HepG2 (cell line): ENCODE measurements around the gene SLC9A8. TPM values are rescaled to one million over a fixed set of nuclear protein-coding genes. Genes with fewer than 3 reads are reported as not detected.

Experiments
- ATAC-seq: fragments of 200-7000 bp; cut with Tn5 transposase; 3 replicates; pipeline ENCODE4 v1.9.1; 2020; ENCODE audit warnings: mild to moderate bottlenecking, moderate library complexity
- BruUV-seq: library from RNA; stranded (reverse); fragments of 400-500 nt; replicated peaks from 2 replicates; lab custom pipeline; 2021; lab: Mats Ljungman, UMichigan
- CTCF ChIA-PET: fragments of 300-600 bp; formaldehyde crosslinking; extraction: SDS; loops from one replicate; lab custom pipeline; 2021; ENCODE audit warnings: low total read pairs, inconsistent platforms, low intra/inter-chr PET ratio; lab: Yijun Ruan, JAX
- POLR2A ChIA-PET: fragments of 350-600 bp; sonication (Branson Sonifier 250); formaldehyde crosslinking; loops from one replicate; lab custom pipeline; 2020; ENCODE audit warnings: antibody characterized with exemption, inconsistent platforms; lab: Yijun Ruan, JAX
- DNase-seq: peaks from one replicate; pipeline ENCODE4 v3.0.0-alpha.2; 2015; ENCODE audit warnings: low spot score
- FAIRE-seq: peaks from 3 replicates; lab custom pipeline; 2011; peaks lifted over from hg19 to GRCh38; lab: Jason Lieb, UNC
- H2AFZ ChIP-seq: one replicate; pipeline ENCODE4 v1.6.1; 2011; ENCODE audit warnings: low read length, inconsistent platforms
- H3K27ac ChIP-seq: fragments of 300-600 bp; 3 replicates; pipeline ENCODE4 v1.8.0; 2011; ENCODE audit warnings: mixed run types, mild to moderate bottlenecking, mixed read lengths, low read length, inconsistent platforms; ENCODE audit not compliant: insufficient read depth; ENCODE audit errors: extremely low read length
- H3K27me3 ChIP-seq, 2 experiments: fragments of 200-600 bp in 1 of 2; 2 replicates in 1 of 2; 3 replicates in 1 of 2; pipeline versions ENCODE4 v1.6.0 to v1.8.0; 2011; ENCODE audit warnings: low read length in 2 of 2, mild to moderate bottlenecking in 2 of 2, moderate library complexity in 2 of 2, inconsistent platforms in 1 of 2; ENCODE audit not compliant: insufficient read depth in 2 of 2, control insufficient read depth in 1 of 2
- H3K36me3 ChIP-seq, 2 experiments: fragments of 200-600 bp in 1 of 2; replicated peaks in 1 of 2; 2 replicates in 1 of 2; 3 replicates in 1 of 2; pipeline versions ENCODE4 v1.5.1 to v1.8.0; 2011; ENCODE audit warnings: low read length in 2 of 2, inconsistent platforms in 1 of 2; ENCODE audit not compliant: insufficient read depth in 2 of 2, control insufficient read depth in 1 of 2
- H3K4me1 ChIP-seq: 2 replicates; pipeline ENCODE4 v1.5.1; 2012; ENCODE audit warnings: low read length, inconsistent platforms; ENCODE audit not compliant: insufficient read depth
- H3K4me2 ChIP-seq: 2 replicates; pipeline ENCODE4 v1.6.0; 2011; ENCODE audit warnings: low read depth, low read length, inconsistent platforms
- H3K4me3 ChIP-seq, 3 experiments: fragments of 200-600 bp in 1 of 3; sonication (generic), shearing (Covaris generic) in 1 of 3; replicated peaks in 1 of 3; 2 replicates each; pipeline ENCODE4 v1.5.1; 2011 to 2016; ENCODE audit warnings: low read length in 3 of 3, inconsistent platforms in 2 of 3, low read depth in 2 of 3, mild to moderate bottlenecking in 2 of 3, control low read depth in 1 of 3, mixed read lengths in 1 of 3; ENCODE audit not compliant: insufficient read depth in 1 of 3
- H3K79me2 ChIP-seq: one replicate; pipeline ENCODE4 v1.6.1; 2011; ENCODE audit warnings: low read length, inconsistent platforms; ENCODE audit not compliant: insufficient read depth
- H3K9ac ChIP-seq: 2 replicates; pipeline ENCODE4 v1.6.0; 2011; ENCODE audit warnings: mild to moderate bottlenecking, low read depth, low read length, inconsistent platforms; ENCODE audit not compliant: insufficient read depth
- H3K9me3 ChIP-seq: 2 replicates; pipeline ENCODE4 v1.5.1; 2012; ENCODE audit warnings: mild to moderate bottlenecking, low read length
- H4K20me1 ChIP-seq: 2 replicates; pipeline ENCODE4 v1.6.0; 2011; ENCODE audit warnings: inconsistent platforms, mild to moderate bottlenecking, low read length, moderate library complexity; ENCODE audit not compliant: insufficient read depth
- ERF ChIP-seq: IDR thresholded peaks from 2 replicates; pipeline ENCODE4 v1.6.1; 2018; ENCODE audit warnings: missing biosample characterization, missing genetic modification reagents
- FOXJ3 ChIP-seq: sonication (generic); formaldehyde crosslinking; IDR thresholded peaks from 2 replicates; pipeline ENCODE4 v1.4.0; 2020; ENCODE audit warnings: missing genetic modification reagents, mild to moderate bottlenecking, borderline replicate concordance
- FOXK1 ChIP-seq: sonication (generic); formaldehyde crosslinking; IDR thresholded peaks from 2 replicates; pipeline ENCODE4 v1.4.0; 2020; ENCODE audit warnings: low read depth, missing genetic modification reagents, borderline replicate concordance
- GMEB2 ChIP-seq: IDR thresholded peaks from 2 replicates; pipeline ENCODE4 v1.6.1; 2016; ENCODE audit warnings: missing biosample characterization, missing genetic modification reagents, low read depth
- LRRFIP1 ChIP-seq: sonication (generic); formaldehyde crosslinking; conservative IDR thresholded peaks from 2 replicates; pipeline ENCODE4 v1.4.0; 2020; ENCODE audit warnings: missing genetic modification reagents
- MED8 ChIP-seq: sonication (generic); formaldehyde crosslinking; IDR thresholded peaks from 2 replicates; pipeline ENCODE4 v1.8.1; 2023; ENCODE audit warnings: mild to moderate bottlenecking, missing genetic modification reagents; ENCODE audit not compliant: insufficient replicate concordance
- NFKB2 ChIP-seq: sonication (generic); formaldehyde crosslinking; IDR thresholded peaks from 2 replicates; pipeline ENCODE4 v1.4.0; 2020; ENCODE audit warnings: missing genetic modification reagents, borderline replicate concordance
- POLR2A ChIP-seq, 2 experiments: IDR thresholded peaks; 2 replicates each; pipeline ENCODE4 v1.6.1; 2011; ENCODE audit warnings: low read depth in 2 of 2, low read length in 2 of 2, mild to moderate bottlenecking in 1 of 2, moderate library complexity in 1 of 2; ENCODE audit not compliant: insufficient read depth in 1 of 2
- RARA ChIP-seq: IDR thresholded peaks from 2 replicates; pipeline ENCODE4 v1.6.1; 2016; ENCODE audit warnings: missing genetic modification reagents, missing compliant biosample characterization
- SRSF1 ChIP-seq: fragments of 200-400 bp; formaldehyde crosslinking; optimal IDR thresholded peaks from 2 replicates; pipeline ENCODE3; 2017; ENCODE audit warnings: mild to moderate bottlenecking, low read depth, low read length, moderate library complexity
- USF2 ChIP-seq, 2 experiments: sonication (generic) in 1 of 2; formaldehyde crosslinking in 1 of 2; IDR thresholded peaks; 2 replicates each; pipeline versions ENCODE4 v1.5.1 to v1.6.1; 2011 to 2020; ENCODE audit warnings: borderline replicate concordance in 1 of 2, low read depth in 1 of 2, low read length in 1 of 2, mild to moderate bottlenecking in 1 of 2, missing genetic modification reagents in 1 of 2, moderate library complexity in 1 of 2
- ZBTB20 ChIP-seq: sonication (generic); formaldehyde crosslinking; IDR thresholded peaks from 2 replicates; pipeline ENCODE4 v1.8.1; 2023; ENCODE audit warnings: missing genetic modification reagents, low read depth, mild to moderate bottlenecking, borderline replicate concordance
- ZNF3 ChIP-seq: IDR thresholded peaks from 2 replicates; pipeline ENCODE4 v1.7.0; 2017; ENCODE audit warnings: inconsistent platforms
- ZNF430 ChIP-seq: sonication (generic); formaldehyde crosslinking; IDR thresholded peaks from 2 replicates; pipeline ENCODE4 v1.9.0; 2021; ENCODE audit warnings: mild to moderate bottlenecking, missing genetic modification reagents
- ZNF432 ChIP-seq: sonication (generic); formaldehyde crosslinking; IDR thresholded peaks from 2 replicates; pipeline ENCODE4 v1.5.0; 2020; ENCODE audit warnings: missing genetic modification reagents, mild to moderate bottlenecking, borderline replicate concordance
- ZNF446 ChIP-seq: sonication (generic); formaldehyde crosslinking; IDR thresholded peaks from 2 replicates; pipeline ENCODE4 v1.5.0; 2020; ENCODE audit warnings: mild to moderate bottlenecking, missing genetic modification reagents
- ZNF564 ChIP-seq: sonication (generic); formaldehyde crosslinking; IDR thresholded peaks from 2 replicates; pipeline ENCODE4 v1.8.1; 2023; ENCODE audit warnings: mild to moderate bottlenecking, missing genetic modification reagents
- WGBS: methylation state at CpG from one replicate; pipeline ENCODE4 v1.1.6; 2017; ENCODE audit warnings: low lambda C conversion rate; 5-methylcytosine and 5-hydroxymethylcytosine counted together
- in situ Hi-C: cut with HindIII; loops from 2 replicates; pipeline ENCODE4 v1.10.0; 2017; ENCODE audit warnings: low pct_unique_long_range_greater_than_20kb; ENCODE audit not compliant: extremely low pct_ligation_motif_present
- intact Hi-C: fragments of 100-400 bp; cut with micrococcal nuclease; formaldehyde crosslinking; loops from one replicate; pipeline ENCODE4 v1.10.0; 2022; ENCODE audit not compliant: unreplicated experiment
- polyA plus RNA-seq, 8 experiments: library from polyadenylated mRNA; depleted of rRNA in 3 of 8; stranded (reverse) in 7 of 8; unstranded in 1 of 8; fragments of >200 nt; fragmentation: Illumina TruSeq in 4 of 8; extraction: Trizol in 4 of 8; gene quantifications; 2 replicates each; pipeline versions ENCODE4 v1.2.1 to v1.2.3, GENCODE V29; 2011 to 2016; ENCODE audit warnings: low read depth in 4 of 8, missing spikeins in 1 of 8, mixed read lengths in 1 of 8; ENCODE audit not compliant: insufficient read depth in 1 of 8
- total RNA-seq, 5 experiments: library from RNA; depleted of rRNA; stranded (reverse); fragments of >200 nt; fragmentation: Illumina TruSeq; extraction: Trizol; gene quantifications; 2 replicates each; pipeline ENCODE4 v1.2.3, GENCODE V29; 2016; ENCODE audit warnings: low read depth in 1 of 5
- TF ChIP-seq, protein P1 (sequence below): sonication (generic); formaldehyde crosslinking; IDR thresholded peaks from 2 replicates; pipeline ENCODE4 v1.8.1; 2023; ENCODE audit warnings: mild to moderate bottlenecking, missing genetic modification reagents

Gene SLC9A8
- total and polyA plus RNA-seq, 2 of the 13 experiments (the other 11 are each of a cell fraction or from before 2014, with no cell fraction given): 4.1 to 7.4 TPM

DNA sequence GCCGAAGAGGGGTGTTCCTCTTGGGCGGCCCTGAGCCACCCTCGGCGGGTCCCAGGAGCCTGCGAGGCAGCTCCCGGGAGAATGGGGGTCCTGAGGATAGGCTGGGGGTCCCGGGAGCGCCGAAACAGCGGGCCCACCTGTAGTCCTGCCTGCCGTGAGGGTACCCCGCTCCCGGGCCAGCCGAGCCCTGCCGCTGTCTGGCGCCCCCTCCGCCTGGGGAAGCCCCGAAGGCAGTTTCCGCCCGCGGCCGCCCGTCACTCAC lies 102.4 kb downstream of the SLC9A8 start:
- peak overlapping the region; percentile 98 for H3K4me2 ChIP-seq
- CTCF ChIA-PET: interaction anchor here (2.3 kb wide), 1 partner anchor 13 kb away, joined by 10 read pairs; no protein-coding TSS in a partner anchor
- H3K4me1 ChIP-seq: peaks cover 75% of the 10 kb centered on the region
- peak overlapping the region; percentile 74 to 91 (median 90) for H3K4me3 ChIP-seq
- POLR2A ChIA-PET: interaction anchor here (1.0 to 2.6 kb wide), 11 partner anchors 9 to 239 kb away, joined by 3 to 105 read pairs (median 10); partner anchors contain the start of genes PEDS1, RNF114 and SLC9A8
- H3K9me3 ChIP-seq: no peaks in the 10 kb centered on the region
- peak overlapping the region; percentile 92 for H3K9ac ChIP-seq
- no peak for DNase-seq
- 0% methylated on average over 4 of the region's 23 CpGs for WGBS
- H3K27me3 ChIP-seq: no peaks in the 10 kb centered on the region; a peak in 1 of 5 replicates
- H3K27ac ChIP-seq: peak overlapping the region; percentile 97
- H4K20me1 ChIP-seq: no peaks in the 10 kb centered on the region
- peaks cover 51% of the 10 kb centered on the region for H3K79me2 ChIP-seq
- H3K36me3 ChIP-seq: peaks cover 5 to 8% of the 10 kb centered on the region in 2 experiments; a peak in 4 of 5 replicates
- no TSS peak for BruUV-seq
- no peak overlapping the region for H2AFZ ChIP-seq
- in situ Hi-C loops (no loop called here), intact Hi-C loops (loop anchor here (2.0 kb wide), 1 partner anchor 14 kb away; no protein-coding TSS in a partner anchor)
- peak; percentile 20; the same call in 2 of the 3 replicates for ATAC-seq
- no peak for FAIRE-seq
- TF ChIP-seq ZNF446 (CRISPR knock-in tag) (peak; percentile 85; the same call in 1 of the 2 replicates), RARA (CRISPR knock-in tag) (no peak), POLR2A (IDR thresholded peaks at IDR 0.05; ENCODE audit: insufficient read depth in 1 of 2, low read depth in 2 of 2, low read length in 2 of 2) (no peak), ERF (CRISPR knock-in tag) (no peak), ZNF430 (CRISPR knock-in tag) (0 out of 2 replicates have a peak, but pooled peaks have one; percentile 7), NFKB2 (CRISPR knock-in tag) (no peak), ZBTB20 (CRISPR knock-in tag) (peak; percentile 20; the same call in 1 of the 2 replicates), FOXK1 (CRISPR knock-in tag) (no peak), USF2 (IDR thresholded peaks at IDR 0.05; ENCODE audit: low read depth, low read length) (no peak), USF2 (CRISPR knock-in tag; IDR thresholded peaks at IDR 0.05; ENCODE audit: borderline replicate concordance) (0 out of 2 replicates have a peak, but pooled peaks have one; percentile 51), MED8 (CRISPR knock-in tag) (no peak), FOXJ3 (CRISPR knock-in tag) (no peak), ZNF564 (CRISPR knock-in tag) (0 out of 2 replicates have a peak, but pooled peaks have one; percentile 82), SRSF1 (peak; percentile 59), ZNF3 (CRISPR knock-in tag) (no peak), GMEB2 (CRISPR knock-in tag) (no peak), ZNF432 (peak; percentile 66; the same call in 1 of the 2 replicates), LRRFIP1 (CRISPR knock-in tag) (no peak)
- TF ChIP-seq, protein P1, sequence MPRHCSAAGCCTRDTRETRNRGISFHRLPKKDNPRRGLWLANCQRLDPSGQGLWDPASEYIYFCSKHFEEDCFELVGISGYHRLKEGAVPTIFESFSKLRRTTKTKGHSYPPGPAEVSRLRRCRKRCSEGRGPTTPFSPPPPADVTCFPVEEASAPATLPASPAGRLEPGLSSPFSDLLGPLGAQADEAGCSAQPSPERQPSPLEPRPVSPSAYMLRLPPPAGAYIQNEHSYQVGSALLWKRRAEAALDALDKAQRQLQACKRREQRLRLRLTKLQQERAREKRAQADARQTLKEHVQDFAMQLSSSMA (CRISPR knock-in tag): no peak
